CD4-positive, alpha-beta memory T cell (primary cell): ENCODE results near the gene MAGI2. TPM values are rescaled to one million over a fixed set of nuclear protein-coding genes. Genes with fewer than 3 reads are reported as not detected.

ENCODE experiments used
- CTCF ChIA-PET: fragments of 350-600 bp; sonication (Branson Sonifier 250); formaldehyde crosslinking; loops from one replicate; lab custom pipeline; 2021; ENCODE audit warnings: inconsistent platforms; ENCODE audit not compliant: partially characterized antibody; lab: Charles Lee
- POLR2A ChIA-PET: fragments of 350-600 bp; sonication (Branson Sonifier 250); formaldehyde crosslinking; loops from one replicate; lab custom pipeline; 2021; ENCODE audit not compliant: partially characterized antibody; lab: Charles Lee
- DNase-seq, 5 donors: peaks; one replicate each; pipeline versions ENCODE4 v3.0.0 to v3.0.0-alpha.2; 2020 to 2022; ENCODE audit warnings: mixed read lengths in 1 of 5
- H3K27ac ChIP-seq: one replicate; pipeline ENCODE4 v1.7.0; 2013; ENCODE audit warnings: low read depth, low read length
- H3K27me3 ChIP-seq: 2 replicates; pipeline ENCODE4 v1.7.0; 2013; ENCODE audit warnings: mild to moderate bottlenecking, low read length, moderate library complexity; ENCODE audit not compliant: insufficient read depth
- H3K36me3 ChIP-seq: 2 replicates; pipeline ENCODE4 v1.7.0; 2013; ENCODE audit warnings: mild to moderate bottlenecking, low read length, moderate library complexity; ENCODE audit not compliant: insufficient read depth
- H3K4me1 ChIP-seq: 2 replicates; pipeline ENCODE4 v1.7.0; 2013; ENCODE audit warnings: mild to moderate bottlenecking, low read length, moderate library complexity; ENCODE audit not compliant: insufficient read depth
- H3K4me3 ChIP-seq, 2 donors: one replicate each; pipeline ENCODE4 v1.7.0; 2013; ENCODE audit warnings: low read length in 2 of 2, mild to moderate bottlenecking in 1 of 2
- H3K9me3 ChIP-seq, 2 donors: one replicate each; pipeline ENCODE4 v1.7.0; 2013; ENCODE audit warnings: low read length in 2 of 2, control low read depth in 1 of 2; ENCODE audit not compliant: control insufficient read depth in 1 of 2
- H3K27ac Mint-ChIP-seq, 7 donors: one replicate each; pipeline ENCODE4 v1.8.0; 2020 to 2021; ENCODE audit warnings: mixed read lengths in 7 of 7, mild to moderate bottlenecking in 6 of 7, inconsistent platforms in 3 of 7, moderate library complexity in 3 of 7
- H3K27me3 Mint-ChIP-seq, 2 donors: one replicate each; pipeline ENCODE4 v1.8.0; 2020 to 2021; ENCODE audit warnings: mixed read lengths in 2 of 2
- H3K36me3 Mint-ChIP-seq, 2 donors: one replicate each; pipeline ENCODE4 v1.8.0; 2020 to 2021; ENCODE audit warnings: mixed read lengths in 2 of 2, inconsistent platforms in 1 of 2, mild to moderate bottlenecking in 1 of 2
- H3K4me1 Mint-ChIP-seq, 4 donors: one replicate each; pipeline ENCODE4 v1.8.0; 2020 to 2021; ENCODE audit warnings: mixed read lengths in 4 of 4, mild to moderate bottlenecking in 1 of 4
- H3K4me3 Mint-ChIP-seq, 8 donors: one replicate each; pipeline ENCODE4 v1.8.0; 2020 to 2021; ENCODE audit warnings: mixed read lengths in 8 of 8, mild to moderate bottlenecking in 7 of 8, moderate library complexity in 6 of 8, inconsistent platforms in 3 of 8
- H3K9me3 Mint-ChIP-seq, 8 donors: one replicate each; pipeline ENCODE4 v1.8.0; 2020 to 2021; ENCODE audit warnings: mixed read lengths in 8 of 8, mild to moderate bottlenecking in 5 of 8, inconsistent platforms in 3 of 8, moderate library complexity in 1 of 8
- intact Hi-C: fragments of 100-400 bp; cut with micrococcal nuclease; formaldehyde crosslinking; loops from one replicate; pipeline ENCODE4 v1.15.1; 2023
- polyA plus RNA-seq, 2 donors: library from polyadenylated mRNA; unstranded; fragments of 300-500 nt; fragmentation: Illumina TruSeq; gene quantifications; one replicate each; pipeline ENCODE4 v1.2.3, GENCODE V29; 2021
- total RNA-seq, 2 experiments: library from RNA; stranded (reverse); gene quantifications; one replicate each; pipeline ENCODE4 v1.2.3, GENCODE V29; 2021

Gene MAGI2
- total and polyA plus RNA-seq, 4 experiments from 2014 or later: 0.23 to 0.25 TPM; not detected in 2

GRCh38 chr7:79347351-79347750 lies 106.1 kb downstream of the MAGI2 start:
- no peak overlapping the region for H3K4me3 Mint-ChIP-seq
- POLR2A ChIA-PET: no interaction called here

GRCh38 chr7:79341902-79342301 lies 111.6 kb downstream of the MAGI2 start:
- Mint-ChIP-seq H3K36me3 (no peaks in the 10 kb centered on the region), H3K4me3 (no peak overlapping the region), H3K27me3 (no peaks in the 10 kb centered on the region), H3K27ac (no peak overlapping the region), H3K9me3 (peaks cover 0 to 19% (median 3%) of the 10 kb centered on the region in 8 donors), H3K4me1 (no peaks in the 10 kb centered on the region)
- DNase-seq: no peak
- Histone ChIP-seq H3K4me3 (no peak overlapping the region), H3K4me1 (no peaks in the 10 kb centered on the region), H3K36me3 (no peaks in the 10 kb centered on the region), H3K9me3 (no peaks in the 10 kb centered on the region), H3K27ac (no peak overlapping the region), H3K27me3 (no peaks in the 10 kb centered on the region)
- POLR2A ChIA-PET: no interaction called here
- CTCF ChIA-PET: no interaction called here
- intact Hi-C loops: no loop called here

More at GRCh38 chr7:79347351-79347750, 106.1 kb downstream of the MAGI2 start:
- Mint-ChIP-seq H3K27me3 (no peaks in the 10 kb centered on the region), H3K27ac (no peak overlapping the region), H3K4me1 (no peaks in the 10 kb centered on the region), H3K9me3 (peaks cover 0 to 11% (median 4%) of the 10 kb centered on the region in 8 donors), H3K36me3 (no peaks in the 10 kb centered on the region)
- intact Hi-C loops: no loop called here
- H3K9me3 ChIP-seq: no peaks in the 10 kb centered on the region
- H3K4me3 ChIP-seq: no peak overlapping the region
- H3K4me1 ChIP-seq: no peaks in the 10 kb centered on the region
- no peaks in the 10 kb centered on the region for H3K27me3 ChIP-seq
- H3K27ac ChIP-seq: no peak overlapping the region
- no peak for DNase-seq
- CTCF ChIA-PET: no interaction called here
- H3K36me3 ChIP-seq: no peaks in the 10 kb centered on the region

GRCh38 chr7:79340212-79340611 lies 113.3 kb downstream of the MAGI2 start:
- POLR2A ChIA-PET: no interaction called here
- Mint-ChIP-seq H3K27me3 (no peaks in the 10 kb centered on the region), H3K36me3 (no peaks in the 10 kb centered on the region), H3K27ac (no peak overlapping the region), H3K4me3 (no peak overlapping the region), H3K9me3 (peaks cover 0 to 19% (median under 1%) of the 10 kb centered on the region in 8 donors), H3K4me1 (no peaks in the 10 kb centered on the region)
- Histone ChIP-seq H3K36me3 (no peaks in the 10 kb centered on the region), H3K9me3 (no peaks in the 10 kb centered on the region), H3K27me3 (no peaks in the 10 kb centered on the region), H3K27ac (no peak overlapping the region), H3K4me1 (no peaks in the 10 kb centered on the region), H3K4me3 (no peak overlapping the region)
- no peak for DNase-seq
- intact Hi-C loops: no loop called here
- CTCF ChIA-PET: no interaction called here

GRCh38 chr7:79339208-79339925 lies 114.1 kb downstream of the MAGI2 start:
- H3K36me3 Mint-ChIP-seq: no peaks in the 10 kb centered on the region
- POLR2A ChIA-PET: no interaction called here
- H3K4me3 ChIP-seq: no peak overlapping the region
- intact Hi-C loops: no loop called here
- no peak overlapping the region for H3K27ac Mint-ChIP-seq
- no peaks in the 10 kb centered on the region for H3K27me3 Mint-ChIP-seq
- no peak overlapping the region for H3K4me3 Mint-ChIP-seq
- no peaks in the 10 kb centered on the region for H3K27me3 ChIP-seq
- H3K4me1 ChIP-seq: no peaks in the 10 kb centered on the region
- no peak overlapping the region for H3K27ac ChIP-seq
- DNase-seq: no peak
- no peaks in the 10 kb centered on the region for H3K36me3 ChIP-seq
- CTCF ChIA-PET: no interaction called here
- no peaks in the 10 kb centered on the region for H3K4me1 Mint-ChIP-seq
- H3K9me3 Mint-ChIP-seq: peaks cover 0 to 17% (median under 1%) of the 10 kb centered on the region in 8 donors
- no peaks in the 10 kb centered on the region for H3K9me3 ChIP-seq

- H3K27me3 Mint-ChIP-seq: no peaks in the 10 kb centered on the region
- Histone ChIP-seq H3K9me3 (no peaks in the 10 kb centered on the region), H3K27ac (no peak overlapping the region), H3K36me3 (no peaks in the 10 kb centered on the region), H3K4me3 (no peak overlapping the region), H3K27me3 (no peaks in the 10 kb centered on the region), H3K4me1 (no peaks in the 10 kb centered on the region)
- POLR2A ChIA-PET: no interaction called here
- CTCF ChIA-PET: interaction anchor here (0.8 kb wide), 1 partner anchor 12 kb away, joined by 3 read pairs; no protein-coding TSS in a partner anchor
- H3K36me3 Mint-ChIP-seq: no peaks in the 10 kb centered on the region
- no peaks in the 10 kb centered on the region for H3K4me1 Mint-ChIP-seq
- no peak for DNase-seq
- H3K27ac Mint-ChIP-seq: no peak overlapping the region
- H3K9me3 Mint-ChIP-seq: peaks cover 0 to 14% (median 0%) of the 10 kb centered on the region in 8 donors
- H3K4me3 Mint-ChIP-seq: no peak overlapping the region
- intact Hi-C loops: no loop called here
Measured at GRCh38 chr7:79337717-79338116, 115.8 kb downstream of the MAGI2 start.

DNA sequence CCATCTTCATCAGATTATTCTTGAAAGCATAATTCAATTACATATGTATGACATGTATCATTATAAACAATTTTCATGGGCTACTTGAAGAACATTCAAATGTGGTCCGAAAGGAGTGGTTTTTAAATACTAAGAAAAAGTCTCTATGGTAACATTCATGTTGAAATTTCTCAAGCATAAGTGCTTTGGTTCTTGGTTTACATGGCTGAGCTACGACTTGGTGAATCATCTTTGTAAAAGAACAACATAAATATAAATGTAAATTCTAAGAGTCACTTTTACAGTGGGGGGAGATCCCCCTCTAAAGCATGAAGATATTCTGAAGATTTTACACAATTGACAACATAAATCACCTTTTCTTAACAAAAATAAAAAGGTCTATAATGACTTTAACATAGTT lies 118.6 kb downstream of the MAGI2 start:
- H3K27ac Mint-ChIP-seq: no peak overlapping the region
- no peak for DNase-seq
- H3K9me3 Mint-ChIP-seq: peaks cover 0 to 6% (median under 1%) of the 10 kb centered on the region in 8 donors
- Histone ChIP-seq H3K27me3 (no peaks in the 10 kb centered on the region), H3K27ac (no peak overlapping the region), H3K9me3 (no peaks in the 10 kb centered on the region), H3K4me1 (no peaks in the 10 kb centered on the region), H3K4me3 (no peak overlapping the region), H3K36me3 (no peaks in the 10 kb centered on the region)
- H3K36me3 Mint-ChIP-seq: no peaks in the 10 kb centered on the region
- ChIA-PET POLR2A (no interaction called here), CTCF (no interaction called here)
- intact Hi-C loops: no loop called here
- H3K27me3 Mint-ChIP-seq: no peaks in the 10 kb centered on the region
- no peak overlapping the region for H3K4me3 Mint-ChIP-seq
- no peaks in the 10 kb centered on the region for H3K4me1 Mint-ChIP-seq

DNA sequence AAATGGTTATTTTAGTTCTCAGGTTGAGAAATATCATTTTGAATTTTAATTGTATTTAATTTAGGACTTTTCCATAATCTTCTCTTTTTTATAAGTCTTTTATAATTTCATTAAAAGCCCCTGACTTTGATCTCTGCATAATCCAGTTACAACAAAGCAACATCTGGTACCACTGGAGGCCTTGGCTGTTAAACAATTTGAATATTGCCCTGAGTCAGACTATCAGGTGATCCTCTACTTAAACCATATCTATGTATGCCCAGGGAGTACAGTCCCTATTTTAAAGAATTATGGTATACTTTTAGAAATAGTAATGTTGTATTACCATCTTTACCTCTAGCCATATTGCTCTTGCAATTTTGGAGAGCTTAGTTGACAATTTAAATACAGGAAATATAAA lies 119.1 kb downstream of the MAGI2 start:
- Mint-ChIP-seq H3K9me3 (peaks cover 0 to 5% (median under 1%) of the 10 kb centered on the region in 8 donors), H3K27ac (no peak overlapping the region), H3K36me3 (no peaks in the 10 kb centered on the region), H3K4me1 (no peaks in the 10 kb centered on the region), H3K27me3 (no peaks in the 10 kb centered on the region), H3K4me3 (no peak overlapping the region)
- Histone ChIP-seq H3K9me3 (no peaks in the 10 kb centered on the region), H3K27ac (no peak overlapping the region), H3K4me1 (no peaks in the 10 kb centered on the region), H3K4me3 (no peak overlapping the region), H3K36me3 (no peaks in the 10 kb centered on the region), H3K27me3 (no peaks in the 10 kb centered on the region)
- POLR2A ChIA-PET: no interaction called here
- CTCF ChIA-PET: no interaction called here
- DNase-seq: no peak
- intact Hi-C loops: no loop called here
